ENCODE data around the gene GUCA1C. TPM values are rescaled to one million over a fixed set of nuclear protein-coding genes. Genes with fewer than 3 reads are reported as not detected.

GUCA1C gene
- total RNA-seq (2022): not detected in 2 replicates
- Bru-seq, nascent RNA: not detected
- BruChase-seq, experiment 1, labeled RNA remaining after a 6-hour chase: not detected
- not detected for BruChase-seq, experiment 2, labeled RNA remaining after a 2-hour chase
- long read RNA-seq, partial matches to known transcripts: 0 of 1 reads
- long read RNA-seq, other reads (novel, unspliced or antisense): 0 of 1 reads

GRCh38 chr3:108953700-108954099 is at the start of gene GUCA1C:
GUCA1C (minus strand) TSS chr3:108953879; CDS start chr3:108953762, 117 bp downstream.
- no peaks in the 10 kb centered on the region for H3K27me3 Mint-ChIP-seq (ENCODE audit: insufficient read depth, unreplicated experiment)
- intact Hi-C loops (cut with micrococcal nuclease): no loop called here
- H3K36me3 Mint-ChIP-seq (ENCODE audit: insufficient read depth, unreplicated experiment): no peaks in the 10 kb centered on the region
- POLR2A ChIA-PET: interaction anchor here (0.6 kb wide), 1 partner anchor 787 kb away, joined by 3 read pairs; no protein-coding TSS in a partner anchor
- TF ChIP-seq CTCF (IDR thresholded peaks at IDR 0.05; ENCODE audit: unreplicated experiment): no peak
- BruUV-seq (replicated peaks): no TSS peak
- peak within 1 kb of the TSS; percentile 85 for H3K27ac Mint-ChIP-seq (ENCODE audit: low read depth, unreplicated experiment)
- peak within 1 kb of the TSS; percentile 43 for H3K4me3 Mint-ChIP-seq (ENCODE audit: unreplicated experiment)
- peaks cover 33% of the 10 kb centered on the region for H3K4me1 Mint-ChIP-seq (ENCODE audit: insufficient read depth, unreplicated experiment)
- CTCF ChIA-PET: interaction anchor here (1.0 to 1.7 kb wide), 4 partner anchors 17 to 119 kb away, joined by 3 to 4 read pairs (median 4); no protein-coding TSS in a partner anchor
- no peaks in the 10 kb centered on the region for H3K9me3 Mint-ChIP-seq (ENCODE audit: unreplicated experiment)
- DNase-seq (ENCODE audit: unreplicated experiment): no peak

- Mint-ChIP-seq H3K27ac (ENCODE audit: low read depth, unreplicated experiment) (no peak overlapping the region), H3K4me3 (ENCODE audit: unreplicated experiment) (no peak overlapping the region), H3K27me3 (ENCODE audit: insufficient read depth, unreplicated experiment) (no peaks in the 10 kb centered on the region), H3K36me3 (ENCODE audit: insufficient read depth, unreplicated experiment) (no peaks in the 10 kb centered on the region), H3K4me1 (ENCODE audit: insufficient read depth, unreplicated experiment) (no peaks in the 10 kb centered on the region), H3K9me3 (ENCODE audit: unreplicated experiment) (no peaks in the 10 kb centered on the region)
- DNase-seq (ENCODE audit: unreplicated experiment): no peak
- TF ChIP-seq CTCF (IDR thresholded peaks at IDR 0.05; ENCODE audit: unreplicated experiment): no peak
- ChIA-PET POLR2A (no interaction called here), CTCF (no interaction called here)
- no TSS peak for BruUV-seq (replicated peaks)
- intact Hi-C loops (cut with micrococcal nuclease): no loop called here
These were observed 44.8 kb upstream of the GUCA1C start for GRCh38 chr3:108998436-108998835.

- intact Hi-C loops (cut with micrococcal nuclease): no loop called here
- Mint-ChIP-seq H3K9me3 (ENCODE audit: unreplicated experiment) (peaks cover 7% of the 10 kb centered on the region), H3K4me3 (ENCODE audit: unreplicated experiment) (no peak overlapping the region), H3K27me3 (ENCODE audit: insufficient read depth, unreplicated experiment) (no peaks in the 10 kb centered on the region), H3K27ac (ENCODE audit: low read depth, unreplicated experiment) (no peak overlapping the region), H3K36me3 (ENCODE audit: insufficient read depth, unreplicated experiment) (no peaks in the 10 kb centered on the region), H3K4me1 (ENCODE audit: insufficient read depth, unreplicated experiment) (no peaks in the 10 kb centered on the region)
- no peak for TF ChIP-seq CTCF (IDR thresholded peaks at IDR 0.05; ENCODE audit: unreplicated experiment)
- ChIA-PET POLR2A (no interaction called here), CTCF (interaction anchor here (0.7 to 1.3 kb wide), 2 partner anchors 71 to 314 kb away, joined by 3 to 5 read pairs; no protein-coding TSS in a partner anchor)
- no TSS peak for BruUV-seq (replicated peaks)
- DNase-seq (ENCODE audit: unreplicated experiment): peak; percentile 0
These were observed 32.2 kb upstream of the GUCA1C start for GRCh38 chr3:108985844-108986243.

GRCh38 chr3:108983051-108983450 is 29.4 kb upstream of the GUCA1C start:
- H3K27me3 Mint-ChIP-seq (ENCODE audit: insufficient read depth, unreplicated experiment): no peaks in the 10 kb centered on the region
- no peak for TF ChIP-seq CTCF (IDR thresholded peaks at IDR 0.05; ENCODE audit: unreplicated experiment)
- CTCF ChIA-PET: no interaction called here
- no peaks in the 10 kb centered on the region for H3K9me3 Mint-ChIP-seq (ENCODE audit: unreplicated experiment)
- POLR2A ChIA-PET: no interaction called here
- BruUV-seq (replicated peaks): no TSS peak
- H3K4me3 Mint-ChIP-seq (ENCODE audit: unreplicated experiment): no peak overlapping the region
- DNase-seq (ENCODE audit: unreplicated experiment): peak; percentile 18
- H3K36me3 Mint-ChIP-seq (ENCODE audit: insufficient read depth, unreplicated experiment): no peaks in the 10 kb centered on the region
- H3K4me1 Mint-ChIP-seq (ENCODE audit: insufficient read depth, unreplicated experiment): no peaks in the 10 kb centered on the region
- intact Hi-C loops (cut with micrococcal nuclease): no loop called here
- H3K27ac Mint-ChIP-seq (ENCODE audit: low read depth, unreplicated experiment): no peak overlapping the region
